Mucosa of descending colon (tissue), 3 donors: ENCODE data around the gene AIF1. TPM values are rescaled to one million over a fixed set of nuclear protein-coding genes. Genes with fewer than 3 reads are reported as not detected.

Experiments
- ATAC-seq: fragments of 200-7000 bp; cut with Tn5 transposase; one replicate; pipeline ENCODE4 v1.9.1; 2020; ENCODE audit warnings: mild to moderate bottlenecking, moderate library complexity
- DNase-seq, 3 donors: peaks; one replicate each; pipeline ENCODE4 v3.0.0-alpha.2; 2020
- H3K36me3 ChIP-seq: fragments of 200-600 bp; one replicate; pipeline ENCODE4 v1.8.0; 2021; ENCODE audit warnings: low read depth, mild to moderate bottlenecking
- H3K4me1 ChIP-seq: fragments of 200-600 bp; one replicate; pipeline ENCODE4 v1.8.0; 2021; ENCODE audit warnings: low read depth, mild to moderate bottlenecking
- H3K4me3 ChIP-seq: fragments of 200-600 bp; one replicate; pipeline ENCODE4 v1.8.0; 2021; ENCODE audit warnings: mild to moderate bottlenecking
- H3K9me3 ChIP-seq: fragments of 200-600 bp; one replicate; pipeline ENCODE4 v1.8.0; 2021; ENCODE audit warnings: mild to moderate bottlenecking
- intact Hi-C, 2 donors: fragments of 100-400 bp; cut with DNase I in 1 of 2; cut with micrococcal nuclease in 1 of 2; formaldehyde crosslinking; loops; one replicate each; pipeline versions ENCODE4 v1.11.0 to v1.11.1; 2022; cut with DNase I, micrococcal nuclease
- total RNA-seq, 3 donors: library from RNA; stranded (reverse); fragmentation: NEBNext Ultra II Directional in 2 of 3; extraction: Animal tissue kit (Norgen Biotek cat#: 25700) in 2 of 3; gene quantifications; one replicate each; pipeline versions ENCODE4 v1.2.1 to v1.2.4, GENCODE V29; 2021 to 2023
- TF ChIP-seq, protein P1 (sequence below): fragments of 200-600 bp; IDR thresholded peaks from one replicate; pipeline ENCODE4 v1.8.0; 2022; ENCODE audit warnings: antibody characterized with exemption, mild to moderate bottlenecking
- donor health status: DM: no; HTN: no; CAD: no; lungs with moderate emphysema.
- donor health status: DM: no; HTN: no; CAD: no.
- donor health status: DM: no; HTN: yes; CAD: no.

Gene AIF1
- total RNA-seq, 3 donors from 2014 or later, result 6.1 to 28.4 (median 17.3) TPM

- TF ChIP-seq, protein P1, sequence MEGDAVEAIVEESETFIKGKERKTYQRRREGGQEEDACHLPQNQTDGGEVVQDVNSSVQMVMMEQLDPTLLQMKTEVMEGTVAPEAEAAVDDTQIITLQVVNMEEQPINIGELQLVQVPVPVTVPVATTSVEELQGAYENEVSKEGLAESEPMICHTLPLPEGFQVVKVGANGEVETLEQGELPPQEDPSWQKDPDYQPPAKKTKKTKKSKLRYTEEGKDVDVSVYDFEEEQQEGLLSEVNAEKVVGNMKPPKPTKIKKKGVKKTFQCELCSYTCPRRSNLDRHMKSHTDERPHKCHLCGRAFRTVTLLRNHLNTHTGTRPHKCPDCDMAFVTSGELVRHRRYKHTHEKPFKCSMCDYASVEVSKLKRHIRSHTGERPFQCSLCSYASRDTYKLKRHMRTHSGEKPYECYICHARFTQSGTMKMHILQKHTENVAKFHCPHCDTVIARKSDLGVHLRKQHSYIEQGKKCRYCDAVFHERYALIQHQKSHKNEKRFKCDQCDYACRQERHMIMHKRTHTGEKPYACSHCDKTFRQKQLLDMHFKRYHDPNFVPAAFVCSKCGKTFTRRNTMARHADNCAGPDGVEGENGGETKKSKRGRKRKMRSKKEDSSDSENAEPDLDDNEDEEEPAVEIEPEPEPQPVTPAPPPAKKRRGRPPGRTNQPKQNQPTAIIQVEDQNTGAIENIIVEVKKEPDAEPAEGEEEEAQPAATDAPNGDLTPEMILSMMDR, result no peak
- no peaks in the 10 kb centered on the region for H3K9me3 ChIP-seq
- no peaks in the 10 kb centered on the region for H3K36me3 ChIP-seq
- ATAC-seq (no peak), DNase-seq (no peak)
- peaks cover 5% of the 10 kb centered on the region for H3K4me1 ChIP-seq
- intact Hi-C loops, result no loop called here
- peak overlapping the region; percentile 6 for H3K4me3 ChIP-seq
Measured at GRCh38 chr6:31575952-31576685, 38.9 kb upstream of the AIF1 start.

GRCh38 chr6:31576897-31577578, 38.0 kb upstream of the AIF1 start:
- Histone ChIP-seq H3K9me3 (no peaks in the 10 kb centered on the region), H3K4me1 (peaks cover 5% of the 10 kb centered on the region), H3K36me3 (no peaks in the 10 kb centered on the region), H3K4me3 (no peak overlapping the region)
- TF ChIP-seq, protein P1, result no peak
- intact Hi-C loops, result no loop called here
- DNase-seq, result peak in 2 of 3 donors; percentile 43 to 76
- ATAC-seq, result peak; percentile 25

DNA sequence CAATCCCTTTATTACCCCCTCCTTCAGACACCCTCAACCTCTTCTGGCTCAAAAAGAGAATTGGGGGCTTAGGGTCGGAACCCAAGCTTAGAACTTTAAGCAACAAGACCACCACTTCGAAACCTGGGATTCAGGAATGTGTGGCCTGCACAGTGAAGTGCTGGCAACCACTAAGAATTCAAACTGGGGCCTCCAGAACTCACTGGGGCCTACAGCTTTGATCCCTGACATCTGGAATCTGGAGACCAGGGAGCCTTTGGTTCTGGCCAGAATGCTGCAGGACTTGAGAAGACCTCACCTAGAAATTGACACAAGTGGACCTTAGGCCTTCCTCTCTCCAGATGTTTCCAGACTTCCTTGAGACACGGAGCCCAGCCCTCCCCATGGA, 37.5 kb upstream of the AIF1 start:
- TF ChIP-seq, protein P1, result no peak
- DNase-seq (no peak), ATAC-seq (no peak)
- H3K4me1 ChIP-seq, result peaks cover 5% of the 10 kb centered on the region
- H3K36me3 ChIP-seq, result no peaks in the 10 kb centered on the region
- H3K4me3 ChIP-seq, result no peak overlapping the region
- intact Hi-C loops, result no loop called here
- H3K9me3 ChIP-seq, result no peaks in the 10 kb centered on the region

- intact Hi-C loops, result no loop called here
- DNase-seq, result no peak
- Histone ChIP-seq H3K4me1 (peaks cover 5% of the 10 kb centered on the region), H3K4me3 (no peak overlapping the region), H3K36me3 (no peaks in the 10 kb centered on the region), H3K9me3 (no peaks in the 10 kb centered on the region)
- TF ChIP-seq, protein P1, result no peak
- no peak for ATAC-seq
Measured at GRCh38 chr6:31578184-31579118, 36.6 kb upstream of the AIF1 start.

GRCh38 chr6:31579119-31579505, 35.9 kb upstream of the AIF1 start:
- DNase-seq, result no peak
- no peak for ATAC-seq
- no peaks in the 10 kb centered on the region for H3K9me3 ChIP-seq
- TF ChIP-seq, protein P1, result no peak
- intact Hi-C loops, result no loop called here
- peaks cover 5% of the 10 kb centered on the region for H3K4me1 ChIP-seq
- no peaks in the 10 kb centered on the region for H3K36me3 ChIP-seq
- no peak overlapping the region for H3K4me3 ChIP-seq
